ENCODE measurements around the gene KCNN2. TPM values are rescaled to one million over a fixed set of nuclear protein-coding genes. Genes with fewer than 3 reads are reported as not detected.

KCNN2 gene
- total RNA-seq, 1 experiment from 2014 or later = 0.61 TPM

DNA sequence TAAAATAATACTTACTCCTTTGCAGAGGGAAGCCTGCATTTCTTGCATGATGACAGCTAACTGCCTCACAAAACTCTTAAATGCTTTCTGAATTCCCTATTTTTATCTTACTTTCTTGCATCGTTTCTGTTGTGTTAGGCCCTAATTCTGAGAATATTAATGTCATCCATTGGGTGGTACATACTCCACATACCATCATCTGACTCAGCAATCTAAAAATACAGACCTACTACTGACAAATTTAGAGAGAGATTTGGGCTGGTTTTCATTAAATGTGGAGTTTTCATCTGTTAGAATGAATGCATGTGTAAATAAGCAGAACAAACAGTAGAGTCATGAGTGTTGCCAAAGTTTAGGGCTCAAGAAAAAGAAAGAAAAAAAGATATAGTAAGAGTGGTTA, 26.5 kb upstream of the KCNN2 start:
- peak in 1 of 2 experiments; percentile 71 for DNase-seq (ENCODE audit: low read depth in 1 of 2, low spot score in 2 of 2)
- H3K27me3 ChIP-seq (replicated peaks) = no peaks in the 10 kb centered on the region

DNA sequence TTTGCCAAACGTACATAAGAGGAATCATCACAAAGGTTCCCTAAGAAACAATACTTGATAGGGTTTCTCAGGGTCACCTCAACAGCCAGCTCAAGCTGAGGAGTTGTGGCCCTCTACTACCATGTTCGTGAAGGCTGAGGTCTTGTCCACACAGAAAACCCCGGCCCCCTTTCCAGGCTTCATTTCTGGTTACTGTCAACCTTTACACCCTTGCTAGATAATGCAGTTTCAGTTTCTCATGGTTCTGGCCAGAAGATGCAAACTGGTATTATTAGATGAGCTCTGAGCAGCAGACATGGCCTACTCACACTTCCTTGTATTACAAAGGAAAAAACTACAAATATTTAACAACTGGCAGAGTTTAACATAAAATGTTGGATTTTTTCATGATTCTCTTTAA, 22.8 kb upstream of the KCNN2 start:
- Histone ChIP-seq H3K36me3 (no peaks in the 10 kb centered on the region), H3K4me1 (replicated peaks) (peaks cover 16% of the 10 kb centered on the region), H3K9me3 (replicated peaks) (no peaks in the 10 kb centered on the region), H3K4me3 (no peak overlapping the region), H3K27me3 (replicated peaks) (no peaks in the 10 kb centered on the region), H3K27ac (no peak overlapping the region)
- no peak for DNase-seq (ENCODE audit: low read depth in 1 of 2, low spot score in 2 of 2)

More for the DNA sequence above, 26.5 kb upstream of the KCNN2 start:
- no peaks in the 10 kb centered on the region for H3K36me3 ChIP-seq
- peaks cover 31% of the 10 kb centered on the region for H3K4me1 ChIP-seq (replicated peaks)
- peak overlapping the region; percentile 52 for H3K27ac ChIP-seq
- no peaks in the 10 kb centered on the region for H3K9me3 ChIP-seq (replicated peaks)
- no peak overlapping the region for H3K4me3 ChIP-seq

DNA sequence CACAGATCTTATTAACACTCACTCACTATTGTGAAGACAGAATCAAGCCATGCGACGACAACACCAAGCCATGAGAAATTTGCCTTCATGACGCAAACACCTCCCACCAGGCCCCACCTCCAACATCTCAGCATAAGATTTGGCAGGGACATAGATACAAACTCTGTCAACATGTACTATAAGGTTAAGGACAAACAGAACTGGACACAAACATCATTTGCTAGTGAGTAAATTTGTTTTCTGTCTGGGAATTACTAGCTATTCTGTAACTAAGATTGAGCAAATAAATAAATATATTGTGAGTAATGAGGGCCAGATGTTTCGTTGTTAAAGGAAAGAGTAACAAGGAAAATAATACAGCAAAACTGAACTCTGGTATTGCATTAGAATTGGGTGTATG, 15.7 kb upstream of the KCNN2 start:
- no peak overlapping the region for H3K27ac ChIP-seq
- no peaks in the 10 kb centered on the region for H3K9me3 ChIP-seq (replicated peaks)
- no peak for DNase-seq (ENCODE audit: low read depth in 1 of 2, low spot score in 2 of 2)
- no peaks in the 10 kb centered on the region for H3K36me3 ChIP-seq
- H3K27me3 ChIP-seq (replicated peaks) = peaks cover 2% of the 10 kb centered on the region
- no peaks in the 10 kb centered on the region for H3K4me1 ChIP-seq (replicated peaks)
- H3K4me3 ChIP-seq = no peak overlapping the region

DNA sequence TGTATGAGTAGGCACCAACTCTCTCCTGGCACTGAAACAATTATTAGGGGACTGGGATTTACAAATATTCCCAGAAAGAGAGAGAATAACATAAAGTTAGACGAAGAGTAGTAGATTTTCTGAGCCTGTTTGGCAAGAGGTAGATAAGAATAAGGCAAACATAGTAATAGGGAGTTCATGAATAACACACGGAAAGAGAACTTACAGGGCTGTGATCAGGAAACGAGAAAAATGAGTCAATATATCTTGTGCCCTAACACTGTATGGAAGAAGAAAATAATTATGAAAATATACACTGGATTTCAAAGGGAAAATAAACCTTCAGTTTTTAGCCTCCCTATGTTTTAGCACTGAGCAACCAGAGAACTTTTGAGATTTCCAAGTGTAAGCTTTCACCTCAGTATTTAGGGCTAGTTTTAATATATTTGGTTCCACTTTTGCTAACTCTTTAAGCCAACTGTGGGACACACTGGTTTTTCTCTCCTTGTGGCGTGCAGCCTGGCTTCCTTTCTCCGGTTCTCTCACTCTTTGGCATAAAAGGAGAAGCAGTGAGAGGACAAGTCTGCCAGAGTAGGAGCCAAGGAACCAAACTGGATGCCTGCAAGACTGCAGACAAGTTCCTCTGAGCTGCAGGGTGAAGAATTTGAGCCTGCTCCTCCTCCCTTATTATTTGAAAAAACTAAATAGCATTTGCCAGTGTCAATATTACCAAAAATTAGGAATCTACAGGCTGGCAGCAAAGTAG, 6.6 kb upstream of the KCNN2 start:
- no peak overlapping the region for H3K4me3 ChIP-seq
- H3K36me3 ChIP-seq = no peaks in the 10 kb centered on the region
- H3K4me1 ChIP-seq (replicated peaks) = no peaks in the 10 kb centered on the region
- H3K27ac ChIP-seq = no peak overlapping the region
- H3K9me3 ChIP-seq (replicated peaks) = no peaks in the 10 kb centered on the region
- H3K27me3 ChIP-seq (replicated peaks) = peaks cover 44% of the 10 kb centered on the region
- DNase-seq (ENCODE audit: low read depth in 1 of 2, low spot score in 2 of 2) = no peak

DNA sequence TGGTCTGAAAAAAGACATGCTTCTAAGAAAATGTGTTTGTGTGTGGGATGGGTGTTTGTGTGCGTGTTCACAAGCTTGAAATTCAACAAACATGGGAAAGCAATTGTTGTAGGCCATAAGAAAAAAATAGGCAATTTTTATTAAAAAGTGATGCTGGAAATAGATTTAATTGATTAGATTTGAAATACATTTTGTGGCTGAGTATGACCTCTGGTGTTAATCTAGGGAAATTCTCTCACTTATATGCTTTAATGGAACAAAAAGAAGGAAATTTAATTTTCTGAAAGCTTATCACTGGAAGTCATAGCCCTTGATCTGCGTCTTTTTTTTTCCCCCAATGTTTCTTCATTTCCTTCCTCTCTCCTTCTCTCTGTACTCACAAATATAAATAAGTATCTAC, 3.5 kb upstream of the KCNN2 start:
- Histone ChIP-seq H3K36me3 (no peaks in the 10 kb centered on the region), H3K9me3 (replicated peaks) (peaks cover 2% of the 10 kb centered on the region; the same call in 1 of the 2 replicates), H3K4me1 (replicated peaks) (peaks cover 25% of the 10 kb centered on the region), H3K27me3 (replicated peaks) (peaks cover 68% of the 10 kb centered on the region), H3K4me3 (no peak overlapping the region), H3K27ac (no peak overlapping the region)
- DNase-seq (ENCODE audit: low read depth in 1 of 2, low spot score in 2 of 2) = no peak

DNA sequence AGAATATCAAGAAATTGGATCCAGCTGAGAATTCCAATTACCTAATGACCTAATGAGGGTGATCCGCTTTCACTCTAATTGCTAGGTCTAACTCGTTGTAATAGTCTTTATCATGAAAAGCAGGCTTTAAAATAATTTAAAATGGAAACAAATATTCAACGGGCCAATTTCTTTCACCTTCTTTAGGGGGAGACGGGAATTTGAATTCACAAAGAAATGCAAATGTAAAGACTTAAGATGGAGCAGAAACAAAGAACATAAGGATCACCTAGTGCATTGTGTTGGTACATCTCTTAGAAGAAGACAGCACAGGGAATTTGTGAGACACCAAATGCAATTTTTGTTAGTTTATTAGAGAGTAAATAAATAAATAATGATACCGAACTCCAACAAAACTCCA, 1.5 kb upstream of the KCNN2 start:
- peaks cover 25% of the 10 kb centered on the region for H3K4me1 ChIP-seq (replicated peaks)
- peak in 1 of 2 experiments; percentile 22 for DNase-seq (ENCODE audit: low read depth in 1 of 2, low spot score in 2 of 2)
- peaks cover 2% of the 10 kb centered on the region; the same call in 1 of the 2 replicates for H3K9me3 ChIP-seq (replicated peaks)
- H3K4me3 ChIP-seq = no peak overlapping the region
- peaks cover 80% of the 10 kb centered on the region for H3K27me3 ChIP-seq (replicated peaks)
- no peak overlapping the region for H3K27ac ChIP-seq
- no peaks in the 10 kb centered on the region for H3K36me3 ChIP-seq

DNA sequence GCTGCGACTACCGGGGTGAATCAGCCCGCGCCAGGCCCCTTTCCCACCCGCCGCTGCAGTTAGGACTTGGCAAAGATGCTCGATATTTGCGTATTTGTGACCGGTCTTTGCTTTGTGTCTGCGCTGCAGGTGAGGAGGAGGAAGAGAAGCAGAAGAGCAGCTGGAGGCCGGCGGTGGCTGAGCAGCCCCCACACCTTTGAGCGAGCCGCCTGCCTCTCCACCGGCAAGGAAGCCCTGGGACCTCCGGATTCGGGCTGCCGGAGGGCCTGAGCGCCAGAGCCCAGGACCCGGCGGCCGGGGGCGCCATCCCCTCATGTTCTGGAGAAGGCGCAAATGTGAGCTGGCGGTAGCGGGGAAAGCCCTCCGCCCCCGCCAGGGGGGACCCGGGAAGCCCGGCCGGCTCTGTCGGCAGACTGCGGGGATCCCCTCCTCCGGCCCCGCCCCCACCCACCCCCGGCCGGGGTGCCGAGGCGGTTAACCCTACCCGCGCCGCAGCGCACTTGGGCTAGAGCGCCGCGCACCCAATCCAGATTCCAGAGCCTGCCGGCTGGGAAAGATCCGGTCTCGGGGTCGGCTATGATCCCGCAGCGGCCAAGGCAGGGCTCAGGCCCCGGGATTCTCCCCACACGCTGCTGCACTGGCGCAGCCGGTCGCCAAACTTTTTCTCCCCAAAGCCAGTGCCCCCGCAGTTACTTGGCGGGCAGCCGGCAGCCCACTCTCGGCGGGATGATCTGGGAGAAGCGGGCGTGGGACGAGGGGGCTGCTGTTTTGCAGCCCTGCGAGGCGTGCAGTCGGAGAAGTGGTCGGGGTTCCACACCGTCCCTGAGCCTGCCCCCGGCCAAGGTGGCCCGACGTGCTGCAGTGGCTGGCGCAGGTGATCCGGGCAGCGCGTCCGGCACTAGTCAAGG, 800 bp upstream of the KCNN2 start:
- Histone ChIP-seq H3K9me3 (replicated peaks) (peaks cover 2% of the 10 kb centered on the region; the same call in 1 of the 2 replicates), H3K27ac (no peak overlapping the region), H3K4me3 (peak overlapping the region; percentile 47), H3K27me3 (replicated peaks) (peaks cover 79% of the 10 kb centered on the region), H3K4me1 (replicated peaks) (peaks cover 25% of the 10 kb centered on the region), H3K36me3 (no peaks in the 10 kb centered on the region)
- DNase-seq (ENCODE audit: low read depth in 1 of 2, low spot score in 2 of 2) = peak in 1 of 2 experiments; percentile 25

DNA sequence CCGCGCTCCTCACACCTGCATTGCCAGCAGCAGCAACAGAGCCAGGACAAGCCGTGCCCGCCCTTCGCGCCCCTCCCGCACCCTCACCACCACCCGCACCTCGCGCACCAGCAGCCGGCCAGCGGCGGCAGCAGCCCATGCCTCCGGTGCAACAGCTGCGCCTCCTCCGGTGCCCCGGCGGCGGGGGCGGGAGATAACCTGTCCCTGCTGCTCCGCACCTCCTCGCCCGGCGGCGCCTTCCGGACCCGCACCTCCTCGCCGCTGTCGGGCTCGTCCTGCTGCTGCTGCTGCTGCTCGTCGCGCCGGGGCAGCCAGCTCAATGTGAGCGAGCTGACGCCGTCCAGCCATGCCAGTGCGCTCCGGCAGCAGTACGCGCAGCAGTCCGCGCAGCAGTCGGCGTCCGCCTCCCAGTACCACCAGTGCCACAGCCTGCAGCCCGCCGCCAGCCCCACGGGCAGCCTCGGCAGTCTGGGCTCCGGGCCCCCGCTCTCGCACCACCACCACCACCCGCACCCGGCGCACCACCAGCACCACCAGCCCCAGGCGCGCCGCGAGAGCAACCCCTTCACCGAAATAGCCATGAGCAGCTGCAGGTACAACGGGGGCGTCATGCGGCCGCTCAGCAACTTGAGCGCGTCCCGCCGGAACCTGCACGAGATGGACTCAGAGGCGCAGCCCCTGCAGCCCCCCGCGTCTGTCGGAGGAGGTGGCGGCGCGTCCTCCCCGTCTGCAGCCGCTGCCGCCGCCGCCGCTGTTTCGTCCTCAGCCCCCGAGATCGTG, 517 bp downstream of the KCNN2 start:
- Histone ChIP-seq H3K9me3 (replicated peaks) (peaks cover 5% of the 10 kb centered on the region; the same call in 1 of the 2 replicates), H3K4me3 (peak overlapping the region; percentile 47), H3K27ac (no peak overlapping the region), H3K36me3 (no peaks in the 10 kb centered on the region), H3K4me1 (replicated peaks) (peaks cover 25% of the 10 kb centered on the region), H3K27me3 (replicated peaks) (peaks cover 75% of the 10 kb centered on the region)
- DNase-seq (ENCODE audit: low read depth in 1 of 2, low spot score in 2 of 2) = peak; percentile 45 to 55

DNA sequence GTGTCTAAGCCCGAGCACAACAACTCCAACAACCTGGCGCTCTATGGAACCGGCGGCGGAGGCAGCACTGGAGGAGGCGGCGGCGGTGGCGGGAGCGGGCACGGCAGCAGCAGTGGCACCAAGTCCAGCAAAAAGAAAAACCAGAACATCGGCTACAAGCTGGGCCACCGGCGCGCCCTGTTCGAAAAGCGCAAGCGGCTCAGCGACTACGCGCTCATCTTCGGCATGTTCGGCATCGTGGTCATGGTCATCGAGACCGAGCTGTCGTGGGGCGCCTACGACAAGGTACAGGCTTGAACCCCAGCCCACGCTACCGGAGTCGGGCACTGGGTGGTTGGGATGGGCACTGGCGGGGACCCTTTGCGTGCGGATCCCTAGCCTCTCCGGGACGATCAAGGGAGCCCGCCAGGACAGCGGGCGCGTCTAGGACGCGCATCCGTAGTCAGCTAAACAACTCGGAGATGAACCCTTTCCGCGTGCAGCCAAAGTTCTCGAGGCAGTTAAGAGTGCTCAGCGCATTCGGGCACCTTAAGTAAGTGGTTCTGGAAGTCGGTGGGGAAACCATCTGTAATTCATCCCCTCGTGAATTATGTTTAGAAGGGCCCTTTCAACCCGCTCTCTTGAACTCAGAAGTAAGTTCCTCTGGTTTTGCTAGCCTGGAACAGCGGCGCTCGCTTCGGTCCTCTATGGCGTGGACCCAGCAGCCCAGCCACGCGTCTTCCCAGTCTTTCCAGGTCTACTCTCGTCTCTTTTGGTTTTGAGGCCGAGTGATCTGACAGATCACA, 1.3 kb downstream of the KCNN2 start:
- H3K27me3 ChIP-seq (replicated peaks) = peaks cover 72% of the 10 kb centered on the region
- peaks cover 25% of the 10 kb centered on the region for H3K4me1 ChIP-seq (replicated peaks)
- no peaks in the 10 kb centered on the region for H3K36me3 ChIP-seq
- H3K9me3 ChIP-seq (replicated peaks) = peaks cover 5% of the 10 kb centered on the region; the same call in 1 of the 2 replicates
- no peak for DNase-seq (ENCODE audit: low read depth in 1 of 2, low spot score in 2 of 2)
- no peak overlapping the region for H3K27ac ChIP-seq
- H3K4me3 ChIP-seq = peak overlapping the region; percentile 47

DNA sequence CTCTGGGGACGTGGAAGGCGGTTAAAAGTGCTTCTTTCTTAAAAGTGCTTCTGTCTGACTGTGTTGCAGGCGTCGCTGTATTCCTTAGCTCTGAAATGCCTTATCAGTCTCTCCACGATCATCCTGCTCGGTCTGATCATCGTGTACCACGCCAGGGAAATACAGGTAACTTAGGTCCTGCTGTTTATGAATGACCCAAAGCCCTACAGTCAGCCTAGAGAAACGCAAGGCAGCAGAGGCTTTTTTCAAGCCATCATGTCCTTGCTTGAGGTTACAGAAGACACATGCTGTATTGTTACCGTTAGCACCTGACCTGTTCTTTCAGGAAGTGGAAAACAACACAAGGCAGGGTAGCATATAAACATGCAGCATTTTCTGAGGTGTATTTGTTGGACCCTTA, 2.0 kb downstream of the KCNN2 start:
- Histone ChIP-seq H3K4me3 (no peak overlapping the region), H3K4me1 (replicated peaks) (peaks cover 25% of the 10 kb centered on the region)

DNA sequence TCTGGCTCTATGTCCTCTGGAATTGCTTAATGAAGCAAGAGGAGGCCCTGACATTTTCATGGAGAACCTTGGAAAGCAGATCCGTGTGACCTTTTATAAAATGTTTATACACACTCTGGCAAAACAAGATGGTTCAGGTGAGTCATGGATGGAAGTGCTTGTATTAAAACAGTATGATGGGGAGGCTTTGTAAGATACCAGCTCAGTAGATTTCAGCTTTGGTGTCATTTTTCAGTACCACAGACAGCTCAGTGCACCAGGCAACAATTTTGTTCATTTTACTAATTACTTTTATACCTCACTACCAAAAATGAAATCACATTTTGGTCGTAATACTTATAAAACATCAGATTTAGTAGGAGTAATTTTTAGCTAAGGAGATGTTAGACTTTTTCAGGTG, 5.2 kb downstream of the KCNN2 start:
- Histone ChIP-seq H3K36me3 (no peaks in the 10 kb centered on the region), H3K27me3 (replicated peaks) (peaks cover 39% of the 10 kb centered on the region), H3K9me3 (replicated peaks) (peaks cover 5% of the 10 kb centered on the region; the same call in 1 of the 2 replicates), H3K4me1 (replicated peaks) (peaks cover 13% of the 10 kb centered on the region), H3K27ac (no peak overlapping the region), H3K4me3 (no peak overlapping the region)
- DNase-seq (ENCODE audit: low read depth in 1 of 2, low spot score in 2 of 2) = no peak

More for the DNA sequence above, 2.0 kb downstream of the KCNN2 start:
- H3K27me3 ChIP-seq (replicated peaks) = peaks cover 65% of the 10 kb centered on the region
- peaks cover 5% of the 10 kb centered on the region; the same call in 1 of the 2 replicates for H3K9me3 ChIP-seq (replicated peaks)
- DNase-seq (ENCODE audit: low read depth in 1 of 2, low spot score in 2 of 2) = no peak
- H3K27ac ChIP-seq = no peak overlapping the region
- H3K36me3 ChIP-seq = no peaks in the 10 kb centered on the region

DNA sequence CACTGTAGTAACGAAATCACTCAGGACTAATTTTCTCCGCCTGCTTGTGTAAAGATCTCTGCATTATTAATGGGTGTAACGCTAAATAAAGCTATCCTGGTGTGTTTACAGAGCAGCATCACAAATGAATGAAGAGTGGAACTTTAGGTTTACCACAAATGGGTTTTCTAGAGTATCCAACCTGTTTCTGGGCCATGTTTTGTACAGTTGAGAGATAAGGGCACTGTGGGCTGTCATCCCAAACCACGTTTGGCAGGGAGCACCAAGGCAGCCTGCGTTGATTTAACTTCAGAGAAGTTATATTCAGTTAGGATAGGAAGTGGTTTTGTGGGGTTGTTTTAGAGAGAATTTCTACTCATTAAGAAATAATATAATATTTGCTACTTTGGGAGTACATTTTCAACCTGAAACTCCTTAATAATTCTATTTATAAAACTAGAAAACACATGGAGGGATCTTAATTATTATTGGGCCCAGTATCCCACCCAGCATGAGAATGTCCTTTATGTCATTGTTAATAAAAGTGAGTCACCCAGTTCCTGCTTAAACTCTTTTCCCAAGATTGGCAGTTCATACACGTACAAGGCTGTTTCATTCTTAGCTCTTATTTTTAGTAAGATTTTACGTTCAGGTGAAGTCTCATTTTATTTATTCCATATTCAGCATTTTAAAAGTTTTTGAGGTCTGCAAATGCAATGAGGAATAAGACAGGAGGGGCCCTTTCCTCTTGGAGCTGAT, 8.0 kb downstream of the KCNN2 start:
- no peaks in the 10 kb centered on the region for H3K4me1 ChIP-seq (replicated peaks)
- no peak overlapping the region for H3K27ac ChIP-seq
- no peak for DNase-seq (ENCODE audit: low read depth in 1 of 2, low spot score in 2 of 2)
- no peak overlapping the region for H3K4me3 ChIP-seq
- H3K27me3 ChIP-seq (replicated peaks) = peaks cover 12% of the 10 kb centered on the region
- H3K9me3 ChIP-seq (replicated peaks) = 0 out of 2 replicates have a peak, but pooled peaks cover 3% of the 10 kb centered on the region
- no peaks in the 10 kb centered on the region for H3K36me3 ChIP-seq
